Measurements from ENCODE around the gene NIM1K.

NIM1K gene

GRCh38 chr5:43287493-43287892 lies 95.5 kb downstream of the NIM1K start:
- no peak overlapping the region for H3K4me3 ChIP-seq (replicated peaks; ENCODE audit: low read depth, low read length)
- DNase-seq (ENCODE audit: extremely low read depth, low read depth), result no peak
- no peak for TF ChIP-seq CTCF (IDR thresholded peaks at IDR 0.05; ENCODE audit: low read depth, low read length, missing control alignments)

- no peak for TF ChIP-seq CTCF (IDR thresholded peaks at IDR 0.05; ENCODE audit: low read depth, low read length, missing control alignments)
- H3K4me3 ChIP-seq (replicated peaks; ENCODE audit: low read depth, low read length), result no peak overlapping the region
- no peak for DNase-seq (ENCODE audit: extremely low read depth, low read depth)
Measured at GRCh38 chr5:43288269-43288831, 96.3 kb downstream of the NIM1K start.

- no peak for DNase-seq (ENCODE audit: extremely low read depth, low read depth)
- H3K4me3 ChIP-seq (replicated peaks; ENCODE audit: low read depth, low read length), result no peak overlapping the region
- no peak for TF ChIP-seq CTCF (IDR thresholded peaks at IDR 0.05; ENCODE audit: low read depth, low read length, missing control alignments)
Measured at GRCh38 chr5:43290726-43291125, 98.7 kb downstream of the NIM1K start.

GRCh38 chr5:43294226-43294625 lies 102.2 kb downstream of the NIM1K start:
- H3K4me3 ChIP-seq (replicated peaks; ENCODE audit: low read depth, low read length), result no peak overlapping the region
- DNase-seq (ENCODE audit: extremely low read depth, low read depth), result no peak
- TF ChIP-seq CTCF (IDR thresholded peaks at IDR 0.05; ENCODE audit: low read depth, low read length, missing control alignments), result no peak

GRCh38 chr5:43295202-43295601 lies 103.2 kb downstream of the NIM1K start:
- H3K4me3 ChIP-seq (replicated peaks; ENCODE audit: low read depth, low read length), result no peak overlapping the region
- DNase-seq (ENCODE audit: extremely low read depth, low read depth), result no peak
- TF ChIP-seq CTCF (IDR thresholded peaks at IDR 0.05; ENCODE audit: low read depth, low read length, missing control alignments), result no peak

- no peak for DNase-seq (ENCODE audit: extremely low read depth, low read depth)
- no peak overlapping the region for H3K4me3 ChIP-seq (replicated peaks; ENCODE audit: low read depth, low read length)
- TF ChIP-seq CTCF (IDR thresholded peaks at IDR 0.05; ENCODE audit: low read depth, low read length, missing control alignments), result no peak
Measured at GRCh38 chr5:43296835-43297234, 104.8 kb downstream of the NIM1K start.

GRCh38 chr5:43298443-43298842 lies 106.4 kb downstream of the NIM1K start:
- DNase-seq (ENCODE audit: extremely low read depth, low read depth), result no peak

More at GRCh38 chr5:43298443-43298842, 106.4 kb downstream of the NIM1K start:
- no peak for TF ChIP-seq CTCF (IDR thresholded peaks at IDR 0.05; ENCODE audit: low read depth, low read length, missing control alignments)
- H3K4me3 ChIP-seq (replicated peaks; ENCODE audit: low read depth, low read length), result no peak overlapping the region

Data from HFF-Myc (cell line).